B cell (primary cell): ENCODE measurements around the gene POLR1H. TPM values are rescaled to one million over a fixed set of nuclear protein-coding genes. Genes with fewer than 3 reads are reported as not detected.

Source experiments
- ATAC-seq: fragments of 200-7000 bp; cut with Tn5 transposase; one replicate; pipeline ENCODE4 v1.10.0; 2021; ENCODE audit warnings: low read depth, mild to moderate bottlenecking, moderate number of reproducible peaks, moderate library complexity
- CTCF ChIA-PET: fragments of 350-600 bp; sonication (Branson Sonifier 250); formaldehyde crosslinking; loops from one replicate; lab custom pipeline; 2021; ENCODE audit warnings: antibody characterized with exemption, inconsistent platforms; lab: Charles Lee
- POLR2A ChIA-PET: fragments of 350-600 bp; sonication (Branson Sonifier 250); formaldehyde crosslinking; loops from one replicate; lab custom pipeline; 2021; ENCODE audit warnings: antibody characterized with exemption; lab: Charles Lee
- DNase-seq: peaks from one replicate; pipeline ENCODE4 v3.0.0; 2013
- H2AFZ ChIP-seq: 2 replicates; pipeline ENCODE4 v1.6.1; 2012; ENCODE audit warnings: mild to moderate bottlenecking, low read depth, low read length; ENCODE audit not compliant: insufficient read depth, poor library complexity, severe bottlenecking
- H3K27ac ChIP-seq, 2 donors: 1 replicate in 1 of 2; 2 replicates in 1 of 2; pipeline ENCODE4 v1.5.1; 2012 to 2013; ENCODE audit warnings: low read length in 2 of 2, mild to moderate bottlenecking in 2 of 2, moderate library complexity in 1 of 2
- H3K27me3 ChIP-seq, 4 experiments: fragments of 200-600 bp in 1 of 4; sonication (generic) in 1 of 4; replicated peaks in 1 of 4; 1 replicate in 2 of 4; 2 replicates in 2 of 4; pipeline versions ENCODE4 v1.6.1 to v1.7.0; 2013 to 2016; ENCODE audit warnings: low read length in 3 of 4, mild to moderate bottlenecking in 2 of 4, mixed read lengths in 1 of 4, moderate library complexity in 1 of 4; ENCODE audit not compliant: insufficient read depth in 4 of 4, control insufficient read depth in 3 of 4; ENCODE audit errors: control extremely low read depth in 1 of 4
- H3K36me3 ChIP-seq, 2 experiments: replicated peaks in 1 of 2; 1 replicate in 1 of 2; 2 replicates in 1 of 2; pipeline versions ENCODE4 v1.6.1 to v1.7.1; 2013; ENCODE audit warnings: low read length in 1 of 2; ENCODE audit not compliant: insufficient read depth in 2 of 2, control insufficient read depth in 1 of 2; ENCODE audit errors: control extremely low read depth in 1 of 2, extremely low read depth in 1 of 2
- H3K4me1 ChIP-seq, 2 donors: fragments of 200-600 bp in 1 of 2; sonication (generic) in 1 of 2; 1 replicate in 1 of 2; 2 replicates in 1 of 2; pipeline versions ENCODE4 v1.5.1 to v1.6.1; 2013 to 2017; ENCODE audit warnings: low read length in 2 of 2; ENCODE audit not compliant: control insufficient read depth in 2 of 2, insufficient read depth in 2 of 2
- H3K4me2 ChIP-seq: replicated peaks from 2 replicates; pipeline ENCODE3; 2012; ENCODE audit warnings: mild to moderate bottlenecking, low read depth, low read length; ENCODE audit not compliant: poor library complexity, severe bottlenecking
- H3K4me3 ChIP-seq, 5 experiments: fragments of 200-600 bp in 1 of 5; sonication (generic) in 1 of 5; 1 replicate in 3 of 5; 2 replicates in 2 of 5; pipeline versions ENCODE4 v1.5.1 to v1.7.0; 2011 to 2016; ENCODE audit warnings: low read length in 4 of 5, mild to moderate bottlenecking in 4 of 5, low read depth in 2 of 5, control low read depth in 1 of 5, moderate library complexity in 1 of 5; ENCODE audit not compliant: insufficient read depth in 1 of 5; ENCODE audit errors: control extremely low read depth in 1 of 5, extremely low read depth in 1 of 5
- H3K79me2 ChIP-seq: fragments of 200-600 bp; sonication (generic); one replicate; pipeline ENCODE4 v1.6.0; 2016; ENCODE audit warnings: low read length; ENCODE audit not compliant: control insufficient read depth, insufficient read depth
- H3K9ac ChIP-seq: fragments of 200-600 bp; sonication (generic); 2 replicates; pipeline ENCODE4 v1.6.1; 2017; ENCODE audit warnings: mild to moderate bottlenecking, low read length, moderate library complexity
- H3K9me3 ChIP-seq, 3 donors: one replicate each; pipeline versions ENCODE4 v1.6.1 to v1.7.1; 2013; ENCODE audit warnings: low read length in 2 of 3; ENCODE audit not compliant: control insufficient read depth in 2 of 3, insufficient read depth in 1 of 3; ENCODE audit errors: control extremely low read depth in 1 of 3
- H4K20me1 ChIP-seq: 2 replicates; pipeline ENCODE4 v1.6.0; 2012; ENCODE audit warnings: mild to moderate bottlenecking, low read length; ENCODE audit not compliant: insufficient read depth, control insufficient read depth, poor library complexity, severe bottlenecking
- H3K27ac Mint-ChIP-seq: one replicate; pipeline ENCODE4 v1.8.0; 2021; ENCODE audit warnings: mixed read lengths
- H3K27me3 Mint-ChIP-seq: one replicate; pipeline ENCODE4 v1.8.0; 2021; ENCODE audit warnings: mixed read lengths
- H3K4me1 Mint-ChIP-seq: one replicate; pipeline ENCODE4 v1.8.0; 2021; ENCODE audit warnings: mixed read lengths
- H3K4me3 Mint-ChIP-seq: one replicate; pipeline ENCODE4 v1.8.0; 2021; ENCODE audit warnings: mixed read lengths
- H3K9me3 Mint-ChIP-seq: one replicate; pipeline ENCODE4 v1.8.0; 2022; ENCODE audit warnings: mixed read lengths; ENCODE audit not compliant: insufficient read depth
- EZH2 ChIP-seq: IDR thresholded peaks from 2 replicates; pipeline ENCODE4 v1.6.1; 2012; ENCODE audit warnings: borderline replicate concordance, low read depth, mild to moderate bottlenecking, moderate library complexity, low read length; ENCODE audit not compliant: insufficient read depth, poor library complexity, severe bottlenecking
- WGBS: methylation state at CpG from one replicate; pipeline ENCODE4 v1.1.5; 2013; ENCODE audit warnings: missing lambda C conversion rate; ENCODE audit not compliant: insufficient coverage; 5-methylcytosine and 5-hydroxymethylcytosine counted together
- intact Hi-C: fragments of 100-400 bp; cut with micrococcal nuclease; formaldehyde crosslinking; loops from one replicate; pipeline ENCODE4 v1.10.0; 2022
- polyA plus RNA-seq: library from polyadenylated mRNA; depleted of rRNA; stranded (reverse); fragments of >200 nt; gene quantifications from 2 replicates; pipeline ENCODE4 v1.2.3, GENCODE V29; 2012
- total RNA-seq, 2 donors: library from RNA; stranded (reverse); fragments of 120-200 nt in 1 of 2; gene quantifications; 1 replicate in 1 of 2; 2 replicates in 1 of 2; pipeline versions ENCODE4 v1.2.3 to v1.2.4, GENCODE V29; 2013 to 2022
- TF ChIP-seq, protein P1 (sequence below): fragments of 200-600 bp; IDR thresholded peaks from one replicate; pipeline ENCODE4 v1.8.0; 2022; ENCODE audit warnings: antibody characterized with exemption, mild to moderate bottlenecking

The POLR1H gene
- total and polyA plus RNA-seq, 2 donors (not counting 1 experiment from before 2014, with no cell fraction given) = 38.8 to 71.0 TPM

DNA sequence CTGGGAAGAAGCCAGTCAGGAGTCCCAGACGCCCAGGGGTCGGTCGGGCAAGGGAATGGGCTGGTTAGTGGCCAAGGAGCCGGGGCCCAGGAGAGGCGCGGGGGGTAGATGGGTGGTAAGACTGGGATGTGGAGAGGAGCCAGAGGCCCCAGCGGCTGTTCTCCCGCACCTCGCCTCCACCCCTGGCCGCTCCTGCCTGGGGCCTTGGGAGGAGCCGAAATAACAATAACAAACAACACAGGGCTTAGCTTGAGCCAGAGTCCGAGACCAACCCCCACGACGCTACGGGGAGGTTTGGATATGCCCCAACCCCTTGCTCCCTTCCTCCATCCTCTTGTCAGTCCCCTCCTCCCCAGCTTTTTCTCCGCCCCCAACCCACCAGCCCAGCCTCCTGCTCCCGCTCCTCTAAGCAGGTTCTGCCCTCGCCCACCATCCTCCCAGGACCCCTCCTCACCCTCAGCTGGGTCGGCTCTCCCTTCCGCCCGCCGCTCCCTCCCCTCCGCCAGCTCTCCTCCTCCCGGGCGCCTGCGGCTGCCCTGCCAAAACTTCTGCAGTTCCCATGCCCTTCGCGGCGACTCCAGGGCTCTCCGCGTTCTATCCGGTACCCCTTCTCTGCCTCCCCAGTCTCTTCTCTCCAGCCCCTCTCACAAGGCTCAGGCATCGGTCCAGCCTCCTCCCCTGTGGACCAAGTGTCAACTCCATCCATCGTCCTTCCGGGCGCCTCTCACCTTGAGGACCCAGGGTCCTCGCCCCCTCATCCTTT lies 13.4 kb downstream of the POLR1H start:
- ChIA-PET POLR2A (no interaction called here), CTCF (interaction anchor here (0.6 to 1.9 kb wide), 2 partner anchors 14 to 212 kb away, joined by 4 to 7 read pairs; partner anchors contain the start of gene POLR1H)
- Histone ChIP-seq H4K20me1 (peaks cover 15% of the 10 kb centered on the region), H3K4me3 (peak overlapping the region in 1 of 5 experiments; percentile 29), H2AFZ (peak overlapping the region; percentile 35), H3K4me1 (peaks cover 30 to 32% of the 10 kb centered on the region in 2 donors), H3K9ac (no peak overlapping the region), H3K27me3 (peaks cover 0 to 76% (median 50%) of the 10 kb centered on the region in 4 experiments), H3K79me2 (no peaks in the 10 kb centered on the region), H3K4me2 (peak overlapping the region; percentile 64), H3K27ac (no peak overlapping the region), H3K9me3 (peaks cover 0 to 20% (median 0%) of the 10 kb centered on the region in 3 donors), H3K36me3 (peaks cover 0 to 8% of the 10 kb centered on the region in 2 experiments)
- Mint-ChIP-seq H3K9me3 (no peaks in the 10 kb centered on the region), H3K27ac (no peak overlapping the region), H3K4me1 (peaks cover 31% of the 10 kb centered on the region), H3K27me3 (peaks cover 79% of the 10 kb centered on the region), H3K4me3 (peak overlapping the region; percentile 55)
- 19% methylated on average over 36 of the region's 37 CpGs for WGBS
- ATAC-seq (no peak), DNase-seq (peak; percentile 29)
- TF ChIP-seq EZH2 = peak; percentile 71
- TF ChIP-seq, protein P1, sequence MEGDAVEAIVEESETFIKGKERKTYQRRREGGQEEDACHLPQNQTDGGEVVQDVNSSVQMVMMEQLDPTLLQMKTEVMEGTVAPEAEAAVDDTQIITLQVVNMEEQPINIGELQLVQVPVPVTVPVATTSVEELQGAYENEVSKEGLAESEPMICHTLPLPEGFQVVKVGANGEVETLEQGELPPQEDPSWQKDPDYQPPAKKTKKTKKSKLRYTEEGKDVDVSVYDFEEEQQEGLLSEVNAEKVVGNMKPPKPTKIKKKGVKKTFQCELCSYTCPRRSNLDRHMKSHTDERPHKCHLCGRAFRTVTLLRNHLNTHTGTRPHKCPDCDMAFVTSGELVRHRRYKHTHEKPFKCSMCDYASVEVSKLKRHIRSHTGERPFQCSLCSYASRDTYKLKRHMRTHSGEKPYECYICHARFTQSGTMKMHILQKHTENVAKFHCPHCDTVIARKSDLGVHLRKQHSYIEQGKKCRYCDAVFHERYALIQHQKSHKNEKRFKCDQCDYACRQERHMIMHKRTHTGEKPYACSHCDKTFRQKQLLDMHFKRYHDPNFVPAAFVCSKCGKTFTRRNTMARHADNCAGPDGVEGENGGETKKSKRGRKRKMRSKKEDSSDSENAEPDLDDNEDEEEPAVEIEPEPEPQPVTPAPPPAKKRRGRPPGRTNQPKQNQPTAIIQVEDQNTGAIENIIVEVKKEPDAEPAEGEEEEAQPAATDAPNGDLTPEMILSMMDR = no peak
- intact Hi-C loops = no loop called here
